Uterus (tissue), 2 donors: Measurements from ENCODE around the gene TNFRSF9.

Experiments
- POLR2A ChIP-seq, 2 donors: fragments of 450-650 bp; IDR thresholded peaks; one replicate each; pipeline ENCODE4 v1.6.1; 2016; ENCODE audit warnings: antibody characterized with exemption in 2 of 2, mild to moderate bottlenecking in 1 of 2, moderate library complexity in 1 of 2
- TF ChIP-seq, protein P1 (sequence below), 4 experiments: fragments of 200-600 bp in 2 of 4; fragments of 450-650 bp in 2 of 4; sonication (generic) in 2 of 4; IDR thresholded peaks; one replicate each; pipeline ENCODE4 v1.5.1; 2016 to 2019; ENCODE audit warnings: antibody characterized with exemption in 4 of 4, mild to moderate bottlenecking in 2 of 4, moderate library complexity in 1 of 4

DNA sequence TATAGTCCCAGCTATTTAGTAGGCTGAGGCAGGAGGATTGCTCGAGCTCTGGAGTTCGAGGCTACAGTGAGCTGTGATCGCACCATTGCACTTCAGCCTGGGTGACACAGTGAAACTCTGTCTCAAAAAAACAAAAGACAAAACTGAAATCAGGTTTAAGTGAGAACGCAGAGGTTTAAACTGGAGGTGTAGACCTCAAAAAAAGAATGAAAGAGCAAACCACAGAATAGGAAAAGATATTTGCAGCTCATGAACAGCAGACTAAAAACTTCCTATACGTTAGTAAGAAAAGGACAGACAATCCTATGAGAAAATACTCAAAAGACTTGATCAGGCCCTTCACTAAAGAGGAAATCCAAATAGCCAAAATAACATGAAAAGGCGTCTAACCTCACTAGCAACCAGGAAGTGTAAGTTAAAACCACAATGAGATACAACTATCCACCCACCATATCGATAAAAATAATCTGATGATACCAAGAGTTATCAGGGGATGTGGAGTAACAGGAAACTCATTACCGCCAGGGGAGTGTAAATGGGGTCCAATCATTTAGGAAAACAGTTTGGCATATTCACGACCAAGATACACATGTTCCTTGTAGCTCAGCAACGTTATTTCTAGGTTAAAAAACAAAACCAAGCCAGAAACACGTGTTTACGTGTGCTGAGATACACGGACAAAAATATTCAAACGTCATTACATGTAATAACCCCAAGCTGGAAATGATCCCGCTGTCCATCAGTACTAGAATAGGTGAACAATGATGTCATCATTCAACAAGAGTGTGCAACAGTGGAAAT is 9.8 kb downstream of the TNFRSF9 start:
- TF ChIP-seq, protein P1, sequence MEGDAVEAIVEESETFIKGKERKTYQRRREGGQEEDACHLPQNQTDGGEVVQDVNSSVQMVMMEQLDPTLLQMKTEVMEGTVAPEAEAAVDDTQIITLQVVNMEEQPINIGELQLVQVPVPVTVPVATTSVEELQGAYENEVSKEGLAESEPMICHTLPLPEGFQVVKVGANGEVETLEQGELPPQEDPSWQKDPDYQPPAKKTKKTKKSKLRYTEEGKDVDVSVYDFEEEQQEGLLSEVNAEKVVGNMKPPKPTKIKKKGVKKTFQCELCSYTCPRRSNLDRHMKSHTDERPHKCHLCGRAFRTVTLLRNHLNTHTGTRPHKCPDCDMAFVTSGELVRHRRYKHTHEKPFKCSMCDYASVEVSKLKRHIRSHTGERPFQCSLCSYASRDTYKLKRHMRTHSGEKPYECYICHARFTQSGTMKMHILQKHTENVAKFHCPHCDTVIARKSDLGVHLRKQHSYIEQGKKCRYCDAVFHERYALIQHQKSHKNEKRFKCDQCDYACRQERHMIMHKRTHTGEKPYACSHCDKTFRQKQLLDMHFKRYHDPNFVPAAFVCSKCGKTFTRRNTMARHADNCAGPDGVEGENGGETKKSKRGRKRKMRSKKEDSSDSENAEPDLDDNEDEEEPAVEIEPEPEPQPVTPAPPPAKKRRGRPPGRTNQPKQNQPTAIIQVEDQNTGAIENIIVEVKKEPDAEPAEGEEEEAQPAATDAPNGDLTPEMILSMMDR (IDR thresholded peaks at IDR 0.05), result no peak
- TF ChIP-seq POLR2A (IDR thresholded peaks at IDR 0.05), result no peak
